Natural killer cell (primary cell): ENCODE results near the gene HYAL3. TPM values are rescaled to one million over a fixed set of nuclear protein-coding genes. Genes with fewer than 3 reads are reported as not detected.

ENCODE experiments used
- ATAC-seq, 3 donors: fragments of 150-1000 bp in 2 of 3; fragments of 200-7000 bp in 1 of 3; cut with Tn5 transposase; 1 replicate in 1 of 3; 2 replicates in 2 of 3; pipeline ENCODE4 v1.10.0; 2021; ENCODE audit warnings: mild to moderate bottlenecking in 2 of 3, moderate library complexity in 2 of 3
- DNase-seq, 2 donors: peaks; one replicate each; pipeline versions ENCODE4 v3.0.0 to v3.0.0-alpha.2; 2013 to 2021; ENCODE audit warnings: mixed read lengths in 1 of 2
- H3K27ac ChIP-seq: one replicate; pipeline ENCODE4 v1.5.1; 2013; ENCODE audit warnings: mild to moderate bottlenecking, low read length
- H3K27me3 ChIP-seq: one replicate; pipeline ENCODE4 v1.6.1; 2013; ENCODE audit warnings: low read length; ENCODE audit not compliant: control insufficient read depth, insufficient read depth
- H3K36me3 ChIP-seq: one replicate; pipeline ENCODE4 v1.6.1; 2013; ENCODE audit warnings: low read length; ENCODE audit not compliant: control insufficient read depth, insufficient read depth
- H3K4me1 ChIP-seq: one replicate; pipeline ENCODE4 v1.6.1; 2013; ENCODE audit warnings: low read length; ENCODE audit not compliant: control insufficient read depth, insufficient read depth
- H3K4me3 ChIP-seq: one replicate; pipeline ENCODE4 v1.5.1; 2013; ENCODE audit warnings: low read length
- H3K9me3 ChIP-seq: one replicate; pipeline ENCODE4 v1.6.1; 2013; ENCODE audit warnings: low read length; ENCODE audit not compliant: control insufficient read depth, insufficient read depth
- H3K27ac Mint-ChIP-seq, 2 donors: one replicate each; pipeline ENCODE4 v1.8.0; 2022; ENCODE audit warnings: mild to moderate bottlenecking in 2 of 2, mixed read lengths in 2 of 2, moderate library complexity in 1 of 2
- H3K27me3 Mint-ChIP-seq, 2 donors: one replicate each; pipeline ENCODE4 v1.8.0; 2022; ENCODE audit warnings: low read depth in 2 of 2, mixed read lengths in 2 of 2
- H3K36me3 Mint-ChIP-seq: one replicate; pipeline ENCODE4 v1.8.0; 2022; ENCODE audit warnings: mixed read lengths
- H3K4me1 Mint-ChIP-seq, 2 donors: one replicate each; pipeline ENCODE4 v1.8.0; 2022; ENCODE audit warnings: mixed read lengths in 2 of 2
- H3K4me3 Mint-ChIP-seq: one replicate; pipeline ENCODE4 v1.8.0; 2022; ENCODE audit warnings: mild to moderate bottlenecking, moderate library complexity, mixed read lengths
- H3K9me3 Mint-ChIP-seq, 2 donors: one replicate each; pipeline ENCODE4 v1.8.0; 2022; ENCODE audit warnings: mixed read lengths in 2 of 2
- CTCF ChIP-seq: fragments of 200-600 bp; IDR thresholded peaks from one replicate; pipeline ENCODE4 v1.8.0; 2022; ENCODE audit warnings: antibody characterized with exemption
- WGBS: methylation state at CpG from one replicate; pipeline ENCODE4 v1.1.7; 2013; ENCODE audit warnings: missing lambda C conversion rate; ENCODE audit not compliant: insufficient coverage; 5-methylcytosine and 5-hydroxymethylcytosine counted together
- intact Hi-C: fragments of 100-400 bp; cut with micrococcal nuclease; formaldehyde crosslinking; loops from one replicate; pipeline ENCODE4 v1.14.2; 2022
- total RNA-seq, 4 donors: library from RNA; stranded (reverse); fragments of 120-200 nt in 1 of 4; gene quantifications; one replicate each; pipeline versions ENCODE4 v1.2.3 to v1.2.4, GENCODE V29; 2013 to 2022

HYAL3 gene
- total RNA-seq, 3 donors from 2014 or later (not counting 1 experiment from before 2014, with no cell fraction given): 0.93 to 2.0 (median 1.2) TPM

GRCh38 chr3:50268703-50269451 is 30.3 kb downstream of the HYAL3 start, which contains the start of gene SEMA3B:
Gene SEMA3B, plus strand, starts transcription at chr3:50269147. Its CDS starts 94 bp downstream, at chr3:50269241.
- no peak within 1 kb of the TSS for H3K27ac Mint-ChIP-seq
- no peak for ATAC-seq
- no peak for TF ChIP-seq CTCF
- DNase-seq: no peak
- Histone ChIP-seq H3K4me3 (no peak within 1 kb of the TSS), H3K36me3 (no peaks in the 10 kb centered on the region), H3K27ac (no peak within 1 kb of the TSS), H3K4me1 (peaks cover 11% of the 10 kb centered on the region), H3K27me3 (peaks cover 12% of the 10 kb centered on the region), H3K9me3 (no peaks in the 10 kb centered on the region)
- peaks cover 6 to 12% of the 10 kb centered on the region in 2 donors for H3K27me3 Mint-ChIP-seq
- intact Hi-C loops: no loop called here
- H3K9me3 Mint-ChIP-seq: no peaks in the 10 kb centered on the region
- no peaks in the 10 kb centered on the region for H3K36me3 Mint-ChIP-seq
- peaks cover 6 to 12% of the 10 kb centered on the region in 2 donors for H3K4me1 Mint-ChIP-seq
- WGBS: 88% methylated on average over 21 of the region's 21 CpGs
- H3K4me3 Mint-ChIP-seq: no peak within 1 kb of the TSS

GRCh38 chr3:50268276-50268675 is 30.9 kb downstream of the HYAL3 start:
- WGBS: 74% methylated on average over 3 of the region's 3 CpGs
- peaks cover 6 to 12% of the 10 kb centered on the region in 2 donors for H3K4me1 Mint-ChIP-seq
- Histone ChIP-seq H3K9me3 (no peaks in the 10 kb centered on the region), H3K4me1 (peaks cover 6% of the 10 kb centered on the region), H3K36me3 (no peaks in the 10 kb centered on the region), H3K27ac (no peak overlapping the region), H3K27me3 (peaks cover 6% of the 10 kb centered on the region), H3K4me3 (no peak overlapping the region)
- H3K36me3 Mint-ChIP-seq: no peaks in the 10 kb centered on the region
- H3K27me3 Mint-ChIP-seq: peaks cover 6 to 11% of the 10 kb centered on the region in 2 donors
- H3K27ac Mint-ChIP-seq: no peak overlapping the region
- no peak for ATAC-seq
- DNase-seq: no peak
- TF ChIP-seq CTCF: no peak
- intact Hi-C loops: no loop called here
- no peaks in the 10 kb centered on the region for H3K9me3 Mint-ChIP-seq
- no peak overlapping the region for H3K4me3 Mint-ChIP-seq

GRCh38 chr3:50267280-50267913 is 31.8 kb downstream of the HYAL3 start:
- no peak overlapping the region for H3K4me3 ChIP-seq
- Mint-ChIP-seq H3K4me3 (no peak overlapping the region), H3K4me1 (peaks cover 0 to 7% of the 10 kb centered on the region in 2 donors), H3K27ac (no peak overlapping the region), H3K9me3 (no peaks in the 10 kb centered on the region), H3K36me3 (no peaks in the 10 kb centered on the region), H3K27me3 (peaks cover 0 to 6% of the 10 kb centered on the region in 2 donors)
- TF ChIP-seq CTCF: no peak
- intact Hi-C loops: no loop called here
- H3K27ac ChIP-seq: no peak overlapping the region
- no peak for ATAC-seq
- no peak for DNase-seq
- H3K27me3 ChIP-seq: peaks cover 3% of the 10 kb centered on the region
- H3K9me3 ChIP-seq: no peaks in the 10 kb centered on the region
- no peaks in the 10 kb centered on the region for H3K36me3 ChIP-seq
- H3K4me1 ChIP-seq: no peaks in the 10 kb centered on the region
- 25% methylated on average over 22 of the region's 22 CpGs for WGBS
